GM19025 (cell line): ENCODE measurements around the gene SFXN4.
"Not testable (repeated sequence)": the region's sequence is repeated elsewhere in the genome, so short reads cannot be mapped to it uniquely, and the experiment has no call there.

Experiments
- ATAC-seq: cut with Tn5 transposase; IDR thresholded peaks from one replicate; pipeline ENCODE4 v1.9.1; 2021; ENCODE audit warnings: mild to moderate bottlenecking, low read depth, moderate library complexity; ENCODE audit not compliant: unreplicated experiment

SFXN4 gene

DNA sequence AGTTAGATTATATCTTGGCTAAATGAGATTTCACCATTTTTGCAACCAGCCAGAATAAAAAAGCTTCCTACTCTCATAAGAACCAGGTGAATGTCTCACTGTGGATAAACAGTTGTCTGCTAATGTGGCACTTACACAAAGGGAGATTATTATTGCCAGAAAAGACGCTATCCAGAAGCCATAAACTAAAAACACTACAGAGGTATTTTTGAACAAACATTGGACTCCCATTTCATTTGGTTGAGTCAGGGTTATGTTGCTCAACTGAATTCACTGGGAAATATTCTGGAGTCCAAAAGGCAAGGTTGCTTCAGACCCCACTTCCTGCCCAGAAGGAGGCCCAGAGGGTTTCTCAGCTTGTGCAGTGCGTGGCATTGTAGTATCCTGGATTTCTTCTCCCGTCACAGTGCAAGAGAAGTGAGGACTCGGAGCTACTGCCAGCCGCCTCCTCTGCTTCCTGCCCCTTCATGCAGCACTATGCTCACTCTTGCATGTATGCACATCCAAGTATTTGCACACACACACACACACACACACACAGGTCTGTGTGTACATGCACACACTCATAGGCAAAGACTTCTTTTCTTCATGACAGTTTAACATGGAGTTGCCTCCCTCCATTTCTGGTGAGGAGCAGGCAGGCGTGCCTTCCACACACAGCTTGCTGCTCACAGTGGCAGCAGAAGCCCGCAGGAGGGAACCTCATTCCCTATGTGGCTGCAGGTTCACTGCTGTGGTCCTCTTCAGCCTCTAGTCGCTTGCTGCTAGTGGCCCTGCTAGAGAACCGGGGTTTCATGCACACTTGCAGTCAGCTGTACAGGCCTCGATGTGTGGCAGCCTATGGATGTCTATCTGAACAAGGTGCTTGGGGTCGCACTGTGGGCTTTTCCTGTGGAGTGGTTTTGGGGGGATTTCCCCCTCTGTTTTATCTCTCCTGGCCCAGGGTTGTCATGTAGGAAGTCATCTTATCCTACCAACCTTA, 51.5 kb downstream of the SFXN4 start:
- ATAC-seq = no peak

GRCh38 chr10:119112056-119112455, 53.5 kb downstream of the SFXN4 start:
- no peak for ATAC-seq

GRCh38 chr10:119107771-119108170, 57.7 kb downstream of the SFXN4 start:
- ATAC-seq = not testable (repeated sequence)

DNA sequence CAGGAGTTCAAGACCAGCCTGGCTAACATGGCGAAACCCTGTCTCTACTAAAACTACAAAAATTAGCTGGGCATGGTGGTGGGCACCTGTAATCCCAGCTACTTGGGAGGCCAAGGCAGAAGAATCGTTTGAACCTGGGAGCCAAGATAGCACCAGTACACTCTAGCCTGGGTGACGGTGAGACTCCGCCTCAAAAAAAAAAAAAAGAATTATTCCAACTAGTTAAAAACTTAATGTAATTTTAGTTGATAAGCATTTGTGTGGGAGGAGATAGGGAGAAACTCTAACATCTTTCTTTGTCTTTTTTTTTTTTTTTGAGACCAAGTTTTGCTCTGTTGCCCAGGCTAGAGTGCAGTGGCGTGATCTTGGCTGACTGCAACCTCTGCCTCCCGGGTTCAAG, 58.4 kb downstream of the SFXN4 start:
- ATAC-seq = not testable (repeated sequence)

DNA sequence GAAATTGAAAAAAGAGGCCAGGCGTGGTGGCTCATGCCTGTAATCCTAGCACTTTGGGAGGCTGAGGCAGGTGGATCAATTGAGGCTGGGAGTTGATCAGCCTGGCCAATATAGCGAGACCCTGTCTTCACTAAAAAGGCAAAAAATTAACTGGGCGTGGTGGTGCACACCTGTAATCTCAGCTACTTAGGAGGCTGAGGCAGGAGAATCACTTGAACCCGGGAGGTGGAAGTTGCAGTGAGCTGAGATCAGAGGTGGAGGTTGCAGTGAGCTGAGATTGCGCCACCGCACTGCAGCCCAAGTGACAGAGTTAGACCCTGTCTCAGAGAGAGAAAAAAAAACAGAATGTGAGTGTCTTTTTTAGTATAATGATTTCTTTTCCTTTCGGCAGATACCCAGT, 59.6 kb downstream of the SFXN4 start:
- not testable (repeated sequence) for ATAC-seq

GRCh38 chr10:119105155-119105554, 60.4 kb downstream of the SFXN4 start:
- no peak for ATAC-seq

DNA sequence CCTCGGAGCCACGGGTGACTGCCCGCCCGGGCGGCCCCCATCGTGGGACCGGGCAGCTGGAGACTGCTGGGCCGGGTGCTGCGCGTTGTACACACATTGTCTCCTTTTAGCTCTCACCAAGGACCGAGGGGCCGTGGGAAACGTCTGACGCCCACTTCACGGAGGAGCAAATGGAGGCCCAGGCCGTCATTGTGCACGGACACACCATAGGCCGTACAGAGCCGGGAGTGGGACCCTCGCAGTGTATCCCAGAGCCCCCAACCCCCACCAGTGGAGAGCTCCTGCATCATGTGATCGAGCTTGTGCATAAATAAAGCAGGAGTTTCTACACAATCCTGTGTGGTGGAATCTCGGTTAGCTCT, 60.9 kb downstream of the SFXN4 start:
- no peak for ATAC-seq

DNA sequence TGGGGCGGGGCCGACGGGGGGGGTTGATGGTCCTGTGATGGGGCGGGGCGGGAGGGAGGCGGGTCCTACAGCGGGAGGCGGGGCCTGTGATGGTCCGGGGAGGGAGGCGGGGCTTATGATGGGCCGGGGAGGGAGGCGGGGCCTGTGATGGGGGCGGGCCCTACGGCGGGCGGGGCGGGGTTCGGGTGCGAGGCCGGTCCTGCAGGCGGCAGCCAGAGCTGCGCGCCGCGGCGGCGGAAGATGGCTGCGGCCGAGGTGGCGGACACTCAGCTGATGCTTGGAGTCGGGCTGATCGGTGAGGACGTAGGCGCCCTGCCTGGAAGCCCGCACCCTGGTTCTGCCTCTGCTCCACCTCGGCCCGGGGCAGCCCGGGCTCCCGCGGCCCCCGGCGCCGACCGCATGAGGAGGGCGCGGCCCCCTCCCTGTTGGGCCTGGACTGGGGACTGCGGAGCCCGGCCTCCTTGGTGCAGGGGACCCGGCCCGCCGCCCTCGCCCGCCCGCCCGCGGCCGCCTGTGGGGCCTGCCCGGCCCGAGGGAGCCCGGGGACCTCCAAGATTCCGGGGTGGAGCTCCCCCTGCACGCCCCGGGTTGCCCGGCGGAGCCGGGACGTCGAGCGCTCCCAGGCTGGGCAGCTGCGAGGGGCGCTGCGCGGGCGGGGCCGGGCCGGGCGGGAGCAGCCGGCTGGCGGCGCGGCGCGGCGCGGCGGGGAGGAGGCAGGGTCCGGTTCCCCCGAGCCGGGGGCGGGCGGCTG, 61.4 kb downstream of the SFXN4 start, which contains the start of gene DENND10:
Gene DENND10 (plus strand): TSS at position 211 of the 751 bp plus-strand sequence. CDS start 30 bp downstream, at position 241.
- ATAC-seq = peak; percentile 85

DNA sequence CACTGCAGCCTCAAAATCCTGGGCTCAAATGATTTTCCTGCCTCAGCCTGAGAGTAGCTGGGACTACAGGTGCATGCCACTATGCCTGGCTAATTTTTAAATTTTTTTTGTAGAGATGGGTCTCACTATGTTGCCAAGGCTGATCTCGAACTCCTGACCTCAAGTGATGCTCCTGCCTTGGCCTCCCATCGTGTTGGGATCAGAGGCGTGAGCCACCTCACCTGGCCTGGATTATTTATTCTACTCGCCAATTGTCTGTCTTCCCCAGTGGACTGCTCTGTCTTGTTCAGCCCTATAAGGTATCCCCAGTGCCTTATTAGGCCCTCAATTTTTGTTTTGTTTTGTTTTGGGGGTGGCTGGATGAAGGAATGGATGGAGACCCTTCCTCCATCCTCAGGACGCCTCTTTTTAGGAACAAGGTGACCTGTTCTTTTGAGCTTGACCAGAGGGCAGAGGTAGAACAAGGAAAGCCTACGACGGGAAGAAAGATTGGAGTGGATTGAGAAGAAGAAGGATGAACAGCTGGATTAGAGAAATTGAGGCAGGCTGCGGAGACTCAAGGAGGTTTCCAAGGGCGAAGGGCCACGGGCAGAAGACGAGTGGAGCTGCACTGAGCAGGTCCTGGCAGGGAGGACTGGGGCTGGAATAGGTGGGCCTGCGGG, 62.1 kb downstream of the SFXN4 start:
- ATAC-seq = no peak

DNA sequence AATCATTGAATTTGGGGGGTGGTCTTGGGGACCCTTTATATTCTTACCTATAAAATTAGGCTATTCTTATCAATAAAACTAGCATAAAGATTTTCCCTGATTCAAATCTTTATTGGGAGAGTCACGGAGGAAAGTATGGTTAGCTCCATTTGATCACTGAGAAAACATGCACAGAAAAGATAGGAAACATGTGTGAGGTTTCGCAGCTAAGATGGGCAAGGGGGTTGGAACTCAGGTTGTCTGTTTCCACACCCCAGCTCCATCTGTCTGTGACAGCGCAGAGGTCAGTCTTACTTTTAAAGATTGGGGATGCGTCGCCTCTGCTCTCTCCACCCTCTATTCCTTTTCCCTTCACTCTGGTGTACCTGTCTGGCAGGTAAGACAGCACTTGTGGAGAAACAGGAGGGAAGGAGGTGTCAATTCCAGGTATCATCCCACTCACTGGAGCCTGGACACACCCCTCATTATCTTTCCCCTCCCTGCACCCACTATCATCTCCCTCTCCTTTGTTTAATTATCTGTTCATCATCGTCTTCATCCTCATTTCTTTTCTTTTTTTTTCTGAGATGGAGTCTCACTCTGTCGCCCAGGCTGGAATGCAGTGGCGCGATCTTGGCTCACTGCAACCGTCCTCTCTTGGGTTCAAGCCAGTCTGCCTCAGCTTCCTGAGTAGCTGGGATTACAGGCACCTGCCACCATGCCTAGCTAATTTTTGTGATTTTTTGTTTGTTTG, 64.0 kb downstream of the SFXN4 start:
- no peak for ATAC-seq

DNA sequence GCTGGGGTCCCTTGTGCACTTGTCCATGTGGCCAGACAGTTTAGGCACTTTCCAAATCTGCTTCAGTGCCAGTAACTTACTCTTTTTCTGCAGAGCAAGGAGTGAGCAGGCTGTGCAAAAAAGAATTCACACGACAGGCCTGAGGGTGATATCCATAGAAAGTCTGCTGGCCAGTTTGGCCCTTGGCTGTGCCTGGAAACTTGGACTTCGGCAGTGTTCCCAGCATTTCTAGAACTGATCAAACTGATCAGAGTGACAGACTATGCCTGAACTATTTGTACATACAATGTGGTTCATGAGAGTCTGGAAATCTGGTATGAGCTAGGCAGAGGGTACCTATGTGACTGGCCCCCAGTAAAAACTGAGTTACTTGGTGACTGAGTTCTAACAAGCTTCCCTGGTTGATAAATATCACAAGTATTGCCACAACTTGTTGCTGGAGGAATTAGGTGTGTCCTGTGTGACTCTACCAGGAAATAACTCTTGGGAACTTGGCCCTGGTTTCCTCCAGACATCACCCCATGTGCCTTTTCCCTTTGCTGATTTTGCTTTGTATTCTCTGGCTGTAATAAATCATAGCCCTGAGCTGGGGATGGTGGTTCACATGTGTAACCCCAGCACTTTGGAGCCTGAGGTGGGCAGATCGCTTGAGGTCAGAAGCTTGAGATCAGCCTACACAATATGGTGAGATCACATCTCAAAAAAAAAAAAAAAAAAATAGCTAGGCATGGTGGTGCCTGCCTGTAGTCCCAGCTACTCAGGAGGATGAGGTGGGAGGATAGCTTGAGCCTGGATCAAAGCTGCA, 64.9 kb downstream of the SFXN4 start:
- ATAC-seq = no peak

DNA sequence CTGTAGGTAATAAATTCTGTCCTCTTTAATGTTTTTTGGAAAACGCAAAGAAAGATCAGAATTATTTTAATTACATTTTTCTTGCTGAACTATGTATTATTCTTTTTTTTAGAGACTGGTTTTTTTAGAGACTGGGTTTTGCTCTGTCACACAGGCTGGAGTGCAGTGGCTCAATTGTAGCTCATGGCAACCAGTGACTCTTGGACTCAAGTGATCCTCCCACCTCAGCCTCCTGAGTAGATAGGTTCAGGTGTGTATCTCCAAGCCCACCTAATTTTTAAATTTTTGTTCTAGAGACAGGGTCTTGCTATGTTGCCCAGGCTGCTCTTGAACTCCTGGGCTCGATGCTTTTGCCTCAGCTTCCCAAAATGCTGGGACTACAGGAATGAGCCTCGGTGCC, 66.9 kb downstream of the SFXN4 start:
- ATAC-seq = no peak

DNA sequence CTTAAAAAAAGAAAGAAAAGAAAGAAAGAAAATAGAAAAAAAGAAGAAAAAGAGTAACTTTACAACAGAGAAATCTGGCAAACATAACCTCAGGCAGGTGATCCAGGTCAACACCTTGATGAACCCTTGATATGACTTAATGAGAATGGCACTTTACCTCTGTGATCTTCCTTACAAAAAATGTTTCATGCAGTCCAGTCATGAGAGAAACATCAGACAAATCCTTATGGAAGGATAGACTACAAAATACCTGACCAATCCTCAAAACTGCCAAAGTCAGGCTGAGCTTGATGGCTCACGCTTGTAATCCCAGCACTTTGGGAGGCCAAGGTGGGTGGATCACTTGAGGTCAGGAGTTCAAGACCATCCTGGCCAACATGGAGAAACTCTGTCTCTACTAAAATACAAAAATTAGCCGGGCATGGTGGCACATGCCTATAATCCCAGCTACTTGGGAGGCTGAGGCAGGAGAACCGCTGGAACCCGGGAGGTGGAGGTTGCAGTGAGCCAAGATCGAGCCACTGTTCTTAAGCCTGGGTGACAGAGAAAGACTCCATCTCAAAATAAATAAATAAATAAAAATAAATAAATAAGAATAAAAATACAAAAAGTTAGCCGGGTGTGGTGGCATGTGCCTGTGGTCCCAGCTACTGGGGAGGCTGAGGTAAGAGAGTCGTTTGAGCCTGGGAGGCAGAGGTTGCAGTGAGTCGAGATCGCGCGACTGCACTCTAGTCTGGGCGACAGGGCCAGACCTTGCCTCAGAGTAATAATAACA, 68.7 kb downstream of the SFXN4 start:
- ATAC-seq = not testable (repeated sequence)

DNA sequence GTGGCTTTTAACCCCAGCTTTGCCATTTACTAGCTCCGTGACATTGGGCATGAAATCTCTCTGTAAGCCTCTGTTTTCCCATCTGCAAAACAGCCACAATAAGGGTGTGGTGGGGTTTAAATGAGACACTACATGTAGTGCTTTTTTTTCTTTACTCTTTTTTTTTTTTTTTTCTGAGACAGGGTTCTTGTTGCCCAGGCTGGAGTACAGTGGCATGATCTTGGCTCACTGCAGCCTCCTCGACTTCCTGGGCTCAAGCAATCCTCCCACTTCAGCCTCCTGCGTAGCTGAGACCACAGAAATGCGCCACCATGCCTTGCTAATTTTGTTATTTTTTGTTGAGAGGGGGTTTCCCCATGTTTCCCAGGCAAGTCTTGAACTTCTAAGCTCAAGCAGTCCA, 69.9 kb downstream of the SFXN4 start:
- ATAC-seq = no peak

DNA sequence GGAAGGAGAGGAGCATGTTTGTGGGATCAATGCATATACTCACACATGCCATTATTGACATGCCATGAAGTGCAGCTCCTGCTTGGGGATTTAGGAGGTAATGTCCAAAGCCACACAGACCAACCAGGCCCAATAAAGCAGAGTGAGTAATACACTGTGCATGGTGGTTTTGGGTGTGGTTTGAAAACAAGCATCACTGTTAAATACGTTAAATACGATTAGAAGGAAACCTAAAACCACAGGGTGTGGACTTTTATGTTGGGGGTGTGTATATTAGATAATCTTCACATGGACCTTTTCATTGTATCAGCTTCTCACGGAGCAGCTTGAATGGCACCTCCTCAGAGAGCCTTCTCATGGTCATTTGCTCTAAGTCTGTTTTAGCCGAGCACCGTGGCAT, 74.5 kb downstream of the SFXN4 start:
- ATAC-seq = no peak
